IPS-18a (cell line): ENCODE data around the gene SERPINB12.

Experiments used
- H3K27ac ChIP-seq: one replicate; pipeline ENCODE4 v1.5.1; 2013; ENCODE audit warnings: low read length
- H3K27me3 ChIP-seq: one replicate; pipeline ENCODE4 v1.6.1; 2013; ENCODE audit warnings: mild to moderate bottlenecking, low read length; ENCODE audit not compliant: control insufficient read depth, insufficient read depth
- H3K36me3 ChIP-seq: one replicate; pipeline ENCODE4 v1.6.1; 2013; ENCODE audit warnings: low read depth, low read length; ENCODE audit not compliant: control insufficient read depth
- H3K4me1 ChIP-seq: one replicate; pipeline ENCODE4 v1.6.1; 2013; ENCODE audit warnings: low read depth, low read length; ENCODE audit not compliant: control insufficient read depth
- H3K4me3 ChIP-seq: one replicate; pipeline ENCODE4 v1.5.1; 2013; ENCODE audit warnings: low read length
- H3K9ac ChIP-seq: one replicate; pipeline ENCODE4 v1.6.1; 2013; ENCODE audit warnings: mild to moderate bottlenecking, low read length, moderate library complexity
- H3K9me3 ChIP-seq: one replicate; pipeline ENCODE4 v1.6.1; 2013; ENCODE audit warnings: low read depth, low read length; ENCODE audit not compliant: control insufficient read depth

Gene SERPINB12

GRCh38 chr18:63553081-63553480 is 10.9 kb downstream of the SERPINB12 start:
- no peaks in the 10 kb centered on the region for H3K36me3 ChIP-seq
- H3K9ac ChIP-seq: no peak overlapping the region
- H3K4me1 ChIP-seq: no peaks in the 10 kb centered on the region
- no peaks in the 10 kb centered on the region for H3K9me3 ChIP-seq
- no peaks in the 10 kb centered on the region for H3K27me3 ChIP-seq
- no peak overlapping the region for H3K27ac ChIP-seq
- no peak overlapping the region for H3K4me3 ChIP-seq

- no peak overlapping the region for H3K9ac ChIP-seq
- no peaks in the 10 kb centered on the region for H3K36me3 ChIP-seq
- H3K9me3 ChIP-seq: no peaks in the 10 kb centered on the region
- no peaks in the 10 kb centered on the region for H3K27me3 ChIP-seq
- H3K4me1 ChIP-seq: no peaks in the 10 kb centered on the region
- H3K27ac ChIP-seq: no peak overlapping the region
- H3K4me3 ChIP-seq: no peak overlapping the region
These were observed 17.7 kb downstream of the SERPINB12 start for GRCh38 chr18:63559567-63560491.

DNA sequence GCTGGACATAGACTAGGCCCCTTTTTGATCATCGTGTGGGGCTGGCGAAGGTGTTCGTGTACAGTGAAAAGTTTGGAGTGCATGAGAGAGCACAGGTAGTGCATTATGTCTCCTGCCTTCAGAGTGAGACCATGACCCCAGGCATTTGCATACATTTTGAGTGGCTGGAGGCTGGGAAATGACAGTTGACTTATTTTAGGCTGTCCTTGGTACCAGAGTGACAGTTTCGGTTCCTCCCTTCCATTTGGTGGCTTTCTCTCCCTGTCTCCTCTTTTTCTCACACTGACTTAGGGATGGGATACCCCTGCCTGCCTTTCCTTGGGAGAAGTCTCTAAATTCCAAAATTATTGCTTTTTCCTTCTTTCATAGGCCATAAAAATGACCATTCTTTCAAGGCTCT is 20.1 kb downstream of the SERPINB12 start:
- H3K27me3 ChIP-seq: no peaks in the 10 kb centered on the region
- no peaks in the 10 kb centered on the region for H3K4me1 ChIP-seq
- H3K4me3 ChIP-seq: no peak overlapping the region
- H3K9ac ChIP-seq: no peak overlapping the region
- no peaks in the 10 kb centered on the region for H3K9me3 ChIP-seq
- no peak overlapping the region for H3K27ac ChIP-seq
- no peaks in the 10 kb centered on the region for H3K36me3 ChIP-seq

DNA sequence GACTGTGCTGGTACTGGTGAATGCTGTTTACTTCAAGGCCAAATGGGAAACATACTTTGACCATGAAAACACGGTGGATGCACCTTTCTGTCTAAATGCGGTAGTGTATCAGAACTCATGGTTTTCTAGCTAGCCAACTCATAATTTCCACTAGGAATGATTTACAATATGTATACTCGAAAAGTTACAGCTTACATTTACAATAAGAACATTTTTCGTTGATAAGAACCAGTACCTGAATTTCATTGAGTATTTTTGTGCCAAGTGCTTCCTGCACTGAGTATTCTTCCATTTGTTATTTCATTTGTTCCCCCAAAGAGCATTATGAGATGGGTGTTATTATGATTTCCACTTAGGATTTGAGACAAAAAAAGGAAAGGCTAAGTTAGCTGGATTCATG is 21.9 kb downstream of the SERPINB12 start:
- H3K9me3 ChIP-seq: no peaks in the 10 kb centered on the region
- no peak overlapping the region for H3K27ac ChIP-seq
- no peak overlapping the region for H3K9ac ChIP-seq
- H3K4me1 ChIP-seq: no peaks in the 10 kb centered on the region
- H3K27me3 ChIP-seq: no peaks in the 10 kb centered on the region
- no peaks in the 10 kb centered on the region for H3K36me3 ChIP-seq
- no peak overlapping the region for H3K4me3 ChIP-seq

DNA sequence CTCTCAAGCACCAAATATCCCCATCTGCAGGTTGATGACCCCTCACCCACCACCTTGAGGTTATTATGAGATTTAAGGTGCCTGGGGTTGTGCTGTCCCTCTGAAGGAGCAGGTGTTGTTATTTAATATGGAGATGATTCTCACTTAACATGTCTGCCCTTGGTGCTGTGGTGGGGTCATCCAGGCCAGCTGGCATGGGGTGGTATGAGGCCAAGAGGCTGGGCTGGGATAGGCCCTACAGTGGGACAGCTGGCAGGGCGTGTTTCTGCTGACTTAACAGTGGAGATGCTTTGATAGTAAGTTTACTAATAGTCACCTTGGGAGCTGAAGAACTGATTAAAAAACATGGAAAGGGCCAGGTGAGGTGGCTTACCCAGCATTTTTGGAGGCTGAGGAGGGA is 22.4 kb downstream of the SERPINB12 start:
- Histone ChIP-seq H3K27ac (no peak overlapping the region), H3K27me3 (no peaks in the 10 kb centered on the region), H3K36me3 (no peaks in the 10 kb centered on the region), H3K4me1 (no peaks in the 10 kb centered on the region), H3K4me3 (no peak overlapping the region), H3K9ac (no peak overlapping the region), H3K9me3 (no peaks in the 10 kb centered on the region)

DNA sequence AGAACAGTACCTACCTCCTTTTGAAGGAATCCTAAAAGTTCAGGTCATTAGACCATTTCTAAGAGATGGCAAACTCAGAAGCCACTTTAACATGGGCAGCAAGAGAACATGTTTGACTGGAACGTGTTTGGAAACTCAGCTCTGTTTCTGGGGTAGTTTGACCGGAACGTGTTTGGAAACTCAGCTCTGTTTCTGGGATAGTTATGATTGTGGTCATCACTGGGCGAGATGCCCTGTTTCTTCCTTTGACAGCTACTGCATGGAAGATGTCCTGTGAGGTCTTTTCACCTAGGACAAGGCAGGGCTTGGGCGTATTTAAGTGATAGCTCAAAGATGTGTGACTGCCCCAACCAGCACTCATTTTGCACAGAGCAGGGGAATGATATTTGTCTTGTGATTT is 25.1 kb downstream of the SERPINB12 start:
- Histone ChIP-seq H3K36me3 (no peaks in the 10 kb centered on the region), H3K9me3 (no peaks in the 10 kb centered on the region), H3K27ac (no peak overlapping the region), H3K27me3 (no peaks in the 10 kb centered on the region), H3K4me3 (no peak overlapping the region), H3K4me1 (no peaks in the 10 kb centered on the region), H3K9ac (no peak overlapping the region)

DNA sequence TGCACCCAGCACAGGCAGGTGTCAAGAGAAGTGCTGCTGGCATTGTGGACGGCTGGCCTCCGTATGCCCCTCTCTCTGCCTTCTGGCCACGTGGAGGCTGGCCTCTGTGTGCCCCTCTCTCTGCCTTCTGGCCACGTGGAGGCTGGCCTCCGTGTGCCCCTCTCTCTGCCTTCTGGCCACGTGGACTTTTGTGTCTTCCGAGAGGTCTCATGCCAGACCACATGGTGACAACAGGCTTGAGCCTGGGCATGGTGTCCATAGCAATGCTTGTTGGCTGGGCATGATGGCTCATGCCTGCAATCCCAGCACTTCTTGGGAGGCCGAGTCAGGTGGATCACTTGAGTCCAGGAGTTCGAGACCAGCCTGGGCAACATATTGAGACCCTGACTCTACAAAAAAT is 25.7 kb downstream of the SERPINB12 start:
- no peak overlapping the region for H3K27ac ChIP-seq
- H3K9ac ChIP-seq: no peak overlapping the region
- H3K9me3 ChIP-seq: no peaks in the 10 kb centered on the region
- no peaks in the 10 kb centered on the region for H3K36me3 ChIP-seq
- H3K27me3 ChIP-seq: no peaks in the 10 kb centered on the region
- no peak overlapping the region for H3K4me3 ChIP-seq
- no peaks in the 10 kb centered on the region for H3K4me1 ChIP-seq

GRCh38 chr18:63570721-63571120 is 28.6 kb downstream of the SERPINB12 start:
- Histone ChIP-seq H3K27ac (no peak overlapping the region), H3K9me3 (no peaks in the 10 kb centered on the region), H3K36me3 (no peaks in the 10 kb centered on the region), H3K9ac (no peak overlapping the region), H3K4me1 (no peaks in the 10 kb centered on the region), H3K4me3 (no peak overlapping the region), H3K27me3 (no peaks in the 10 kb centered on the region)

- Histone ChIP-seq H3K4me3 (no peak overlapping the region), H3K36me3 (no peaks in the 10 kb centered on the region), H3K4me1 (no peaks in the 10 kb centered on the region), H3K27me3 (no peaks in the 10 kb centered on the region), H3K9ac (no peak overlapping the region), H3K27ac (no peak overlapping the region), H3K9me3 (no peaks in the 10 kb centered on the region)
These were observed 33.5 kb downstream of the SERPINB12 start for GRCh38 chr18:63575681-63576080.

GRCh38 chr18:63578357-63578958 is 36.3 kb downstream of the SERPINB12 start:
- no peaks in the 10 kb centered on the region for H3K9me3 ChIP-seq
- H3K9ac ChIP-seq: no peak overlapping the region
- no peaks in the 10 kb centered on the region for H3K27me3 ChIP-seq
- no peak overlapping the region for H3K27ac ChIP-seq
- H3K4me1 ChIP-seq: no peaks in the 10 kb centered on the region
- no peak overlapping the region for H3K4me3 ChIP-seq
- H3K36me3 ChIP-seq: no peaks in the 10 kb centered on the region

GRCh38 chr18:63579616-63580015 is 37.4 kb downstream of the SERPINB12 start:
- Histone ChIP-seq H3K36me3 (no peaks in the 10 kb centered on the region), H3K27me3 (no peaks in the 10 kb centered on the region), H3K4me3 (no peak overlapping the region), H3K9ac (no peak overlapping the region), H3K27ac (no peak overlapping the region), H3K9me3 (no peaks in the 10 kb centered on the region), H3K4me1 (no peaks in the 10 kb centered on the region)

GRCh38 chr18:63585988-63586387 is 43.8 kb downstream of the SERPINB12 start:
- H3K4me1 ChIP-seq: no peaks in the 10 kb centered on the region
- no peak overlapping the region for H3K27ac ChIP-seq

More at GRCh38 chr18:63585988-63586387, 43.8 kb downstream of the SERPINB12 start:
- no peak overlapping the region for H3K9ac ChIP-seq
- no peaks in the 10 kb centered on the region for H3K27me3 ChIP-seq
- H3K36me3 ChIP-seq: no peaks in the 10 kb centered on the region
- no peak overlapping the region for H3K4me3 ChIP-seq
- no peaks in the 10 kb centered on the region for H3K9me3 ChIP-seq
